Renal pelvis (tissue), 4 donors: ENCODE results near the gene RNF113B. TPM values are rescaled to one million over a fixed set of nuclear protein-coding genes. Genes with fewer than 3 reads are reported as not detected.

Experiments used
- DNase-seq: peaks from one replicate; pipeline ENCODE4 v3.0.0-alpha.2; 2013
- polyA plus RNA-seq, 3 donors: library from polyadenylated mRNA; unstranded; fragments of 120-200 nt; gene quantifications; one replicate each; pipeline ENCODE4 v1.2.1, GENCODE V29; 2013; ENCODE audit not compliant: insufficient read length in 3 of 3

Gene RNF113B
- polyA plus RNA-seq, 3 donors, result 0.06 to 0.13 TPM; not detected in 1

GRCh38 chr13:98141509-98142379 is 35.3 kb downstream of the RNF113B start:
- DNase-seq, result peak; percentile 23

GRCh38 chr13:98141091-98141490 is 36.0 kb downstream of the RNF113B start:
- no peak for DNase-seq

GRCh38 chr13:98134901-98135300 is 42.2 kb downstream of the RNF113B start:
- DNase-seq, result no peak

GRCh38 chr13:98133946-98134345 is 43.1 kb downstream of the RNF113B start:
- no peak for DNase-seq

GRCh38 chr13:98129059-98129746 is 47.9 kb downstream of the RNF113B start:
- DNase-seq, result no peak

Other genes with a start within 250 kb of the RNF113B start
- gene IPO5, start 223.6 kb downstream of the RNF113B start, polyA plus RNA-seq, result 100 to 1,000 TPM; 166 to 182 (median 170) TPM
- 100 to 1,000 TPM; 249 to 303 (median 268) TPM for gene FARP1, start 34.2 kb downstream of the RNF113B start, polyA plus RNA-seq